ENCODE measurements around the gene SLC7A8. TPM values are rescaled to one million over a fixed set of nuclear protein-coding genes. Genes with fewer than 3 reads are reported as not detected.

The SLC7A8 gene
- total and polyA plus RNA-seq, 4 donors, result 2.6 to 9.8 (median 5.4) TPM

DNA sequence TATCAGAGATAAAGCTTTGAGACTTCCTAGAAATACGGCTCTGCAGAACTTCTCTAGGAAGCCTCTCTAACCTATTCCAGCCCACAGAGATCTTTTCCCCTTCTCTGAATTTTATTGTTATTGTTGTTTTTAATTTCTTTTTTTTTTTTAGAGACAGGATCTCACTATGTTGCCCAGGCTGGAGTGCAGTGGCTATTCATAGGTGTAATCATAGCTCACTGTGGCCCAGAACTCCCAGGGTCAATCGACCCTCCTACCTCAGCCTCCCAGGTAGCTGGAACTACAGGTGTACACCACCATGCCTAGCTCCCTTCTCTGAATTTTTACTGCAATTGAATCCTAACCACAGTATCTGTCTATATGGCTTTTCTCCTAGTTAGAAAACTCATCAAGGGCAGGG lies 19.6 kb downstream of the SLC7A8 start:
- no peak for TF ChIP-seq REST (IDR thresholded peaks at IDR 0.05)
- no peak for TF ChIP-seq HNF4A (conservative IDR thresholded peaks at IDR 0.05)
- TF ChIP-seq, protein P1, sequence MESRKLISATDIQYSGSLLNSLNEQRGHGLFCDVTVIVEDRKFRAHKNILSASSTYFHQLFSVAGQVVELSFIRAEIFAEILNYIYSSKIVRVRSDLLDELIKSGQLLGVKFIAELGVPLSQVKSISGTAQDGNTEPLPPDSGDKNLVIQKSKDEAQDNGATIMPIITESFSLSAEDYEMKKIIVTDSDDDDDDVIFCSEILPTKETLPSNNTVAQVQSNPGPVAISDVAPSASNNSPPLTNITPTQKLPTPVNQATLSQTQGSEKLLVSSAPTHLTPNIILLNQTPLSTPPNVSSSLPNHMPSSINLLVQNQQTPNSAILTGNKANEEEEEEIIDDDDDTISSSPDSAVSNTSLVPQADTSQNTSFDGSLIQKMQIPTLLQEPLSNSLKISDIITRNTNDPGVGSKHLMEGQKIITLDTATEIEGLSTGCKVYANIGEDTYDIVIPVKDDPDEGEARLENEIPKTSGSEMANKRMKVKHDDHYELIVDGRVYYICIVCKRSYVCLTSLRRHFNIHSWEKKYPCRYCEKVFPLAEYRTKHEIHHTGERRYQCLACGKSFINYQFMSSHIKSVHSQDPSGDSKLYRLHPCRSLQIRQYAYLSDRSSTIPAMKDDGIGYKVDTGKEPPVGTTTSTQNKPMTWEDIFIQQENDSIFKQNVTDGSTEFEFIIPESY (IDR thresholded peaks at IDR 0.05), result no peak
- no peak for TF ChIP-seq NR2F2 (IDR thresholded peaks at IDR 0.05)
- no peak for TF ChIP-seq SP1 (IDR thresholded peaks at IDR 0.05)
- Histone ChIP-seq H3K4me3 (ENCODE audit: low read depth in 1 of 3, low read length in 3 of 3) (no peak overlapping the region), H3K4me1 (ENCODE audit: control insufficient read depth in 4 of 4, insufficient read depth in 4 of 4, low read length in 3 of 4) (peaks cover 0 to 4% (median 0%) of the 10 kb centered on the region in 4 donors), H3K9ac (ENCODE audit: low read depth in 1 of 2, low read length in 2 of 2) (no peak overlapping the region), H3K27ac (ENCODE audit: low read depth in 1 of 2, low read length in 2 of 2) (no peak overlapping the region), H3K36me3 (ENCODE audit: control insufficient read depth in 4 of 4, insufficient read depth in 3 of 4, low read depth in 1 of 4, low read length in 3 of 4) (no peaks in the 10 kb centered on the region), H3K9me3 (ENCODE audit: control insufficient read depth in 4 of 4, low read length in 3 of 4) (no peaks in the 10 kb centered on the region), H3K27me3 (ENCODE audit: control insufficient read depth in 4 of 4, insufficient read depth in 4 of 4, low read length in 3 of 4) (peaks cover 0 to 5% (median 0%) of the 10 kb centered on the region in 4 donors)
- 86% methylated on average over 2 of the region's 2 CpGs for WGBS
- DNase-seq (ENCODE audit: low spot score), result no peak

DNA sequence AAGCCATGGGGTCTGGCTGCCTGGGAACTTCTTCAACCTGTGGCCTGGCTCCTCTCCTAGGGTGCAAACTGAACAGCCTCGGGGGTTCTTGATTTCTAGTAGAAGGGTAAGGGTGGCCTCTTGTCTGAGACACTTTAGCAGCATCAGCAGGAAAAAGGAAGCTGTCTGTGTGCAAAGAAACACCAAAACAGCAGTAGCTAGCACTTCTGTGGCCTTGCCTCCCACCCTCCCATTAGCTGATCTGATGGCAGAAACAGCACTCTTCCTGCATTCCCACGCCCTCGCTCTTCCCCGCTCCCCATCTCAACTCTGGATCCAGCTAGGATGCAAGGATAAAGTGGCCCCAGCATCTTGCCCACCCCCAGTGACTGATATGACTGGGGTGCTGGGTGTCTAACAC lies 20.7 kb downstream of the SLC7A8 start:
- TF ChIP-seq NR2F2 (IDR thresholded peaks at IDR 0.05) (no peak), EGR1 (IDR thresholded peaks at IDR 0.05; ENCODE audit: low read depth in 2 of 2) (no peak), HNF4A (conservative IDR thresholded peaks at IDR 0.05) (no peak), TAF1 (conservative IDR thresholded peaks at IDR 0.05) (no peak), FOXA1 (IDR thresholded peaks at IDR 0.05) (no peak), FOXA2 (IDR thresholded peaks at IDR 0.05) (no peak), CTCF (IDR thresholded peaks at IDR 0.05; ENCODE audit: low read depth, low read length, missing input control) (no peak), YY1 (IDR thresholded peaks at IDR 0.05) (no peak), MAX (IDR thresholded peaks at IDR 0.05) (no peak), JUND (IDR thresholded peaks at IDR 0.05) (no peak), REST (IDR thresholded peaks at IDR 0.05) (no peak), HNF4G (IDR thresholded peaks at IDR 0.05) (no peak), ATF3 (IDR thresholded peaks at IDR 0.05) (no peak), SP1 (IDR thresholded peaks at IDR 0.05) (no peak), RXRA (IDR thresholded peaks at IDR 0.05) (no peak), GABPA (IDR thresholded peaks at IDR 0.05 in 1 of 2, conservative IDR thresholded peaks at IDR 0.05 in 1 of 2) (no peak), RAD21 (IDR thresholded peaks at IDR 0.05) (no peak)
- TF ChIP-seq, protein P1 (IDR thresholded peaks at IDR 0.05), result no peak
- H3K36me3 ChIP-seq (ENCODE audit: control insufficient read depth in 4 of 4, insufficient read depth in 3 of 4, low read depth in 1 of 4, low read length in 3 of 4), result no peaks in the 10 kb centered on the region
- no peak overlapping the region for H3K4me3 ChIP-seq (ENCODE audit: low read depth in 1 of 3, low read length in 3 of 3)
- no peak for DNase-seq (ENCODE audit: low spot score)
- H3K4me1 ChIP-seq (ENCODE audit: control insufficient read depth in 4 of 4, insufficient read depth in 4 of 4, low read length in 3 of 4), result peaks cover 0 to 4% (median 0%) of the 10 kb centered on the region in 4 donors
- H3K27me3 ChIP-seq (ENCODE audit: control insufficient read depth in 4 of 4, insufficient read depth in 4 of 4, low read length in 3 of 4), result peaks cover 0 to 5% (median 0%) of the 10 kb centered on the region in 4 donors
- H3K9ac ChIP-seq (ENCODE audit: low read depth in 1 of 2, low read length in 2 of 2), result no peak overlapping the region
- WGBS, result 75% methylated on average over 4 of the region's 4 CpGs
- no peaks in the 10 kb centered on the region for H3K9me3 ChIP-seq (ENCODE audit: control insufficient read depth in 4 of 4, low read length in 3 of 4)
- H3K27ac ChIP-seq (ENCODE audit: low read depth in 1 of 2, low read length in 2 of 2), result no peak overlapping the region

All from liver (tissue), 9 donors.